Duodenal mucosa (tissue), 2 donors: ENCODE data around the gene CIITA.
A peak's percentile ranks its signal among the peaks of the same experiment; 100 is the strongest.

Experiments
- H3K27ac ChIP-seq: one replicate; pipeline ENCODE4 v1.7.0; 2013; ENCODE audit warnings: low read depth, low read length
- H3K27me3 ChIP-seq, 2 donors: one replicate each; pipeline ENCODE4 v1.7.0; 2013; ENCODE audit warnings: low read length in 2 of 2, control low read depth in 1 of 2; ENCODE audit not compliant: insufficient read depth in 2 of 2, control insufficient read depth in 1 of 2
- H3K36me3 ChIP-seq, 2 donors: one replicate each; pipeline ENCODE4 v1.7.0; 2013; ENCODE audit warnings: low read length in 2 of 2, control low read depth in 1 of 2; ENCODE audit not compliant: insufficient read depth in 2 of 2, control insufficient read depth in 1 of 2
- H3K4me1 ChIP-seq, 2 donors: one replicate each; pipeline ENCODE4 v1.7.0; 2013; ENCODE audit warnings: low read length in 2 of 2, control low read depth in 1 of 2; ENCODE audit not compliant: insufficient read depth in 2 of 2, control insufficient read depth in 1 of 2
- H3K4me3 ChIP-seq, 2 donors: one replicate each; pipeline ENCODE4 v1.7.0; 2013; ENCODE audit warnings: low read length in 2 of 2, low read depth in 1 of 2
- H3K9ac ChIP-seq, 2 donors: one replicate each; pipeline ENCODE4 v1.7.0; 2013; ENCODE audit warnings: low read length in 2 of 2, low read depth in 1 of 2
- H3K9me3 ChIP-seq, 2 donors: one replicate each; pipeline ENCODE4 v1.7.0; 2013; ENCODE audit warnings: low read length in 2 of 2, control low read depth in 1 of 2; ENCODE audit not compliant: control insufficient read depth in 1 of 2

CIITA gene

DNA sequence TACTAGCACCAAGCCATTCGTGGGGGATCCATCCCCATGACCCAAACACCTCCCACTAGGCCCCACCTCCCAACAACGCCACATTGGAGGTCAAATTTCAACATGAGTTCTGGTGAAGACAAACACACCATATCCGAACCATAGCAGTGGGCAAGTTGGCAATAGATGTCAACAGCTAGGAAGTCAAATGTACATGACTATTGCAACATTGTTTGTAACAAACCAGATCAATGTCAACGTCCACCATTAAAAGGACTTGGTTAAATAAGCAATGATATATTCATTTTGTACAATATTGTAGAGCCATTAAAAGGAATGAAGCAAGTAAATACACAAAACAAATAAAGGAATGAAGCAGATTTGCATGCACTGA, 26.5 kb upstream of the CIITA start:
- Histone ChIP-seq H3K4me3 (no peak overlapping the region), H3K9me3 (no peaks in the 10 kb centered on the region), H3K27ac (no peak overlapping the region), H3K4me1 (peaks cover 8 to 12% of the 10 kb centered on the region in 2 donors), H3K36me3 (no peaks in the 10 kb centered on the region), H3K9ac (no peak overlapping the region), H3K27me3 (no peaks in the 10 kb centered on the region)

GRCh38 chr16:10851512-10851911, 25.5 kb upstream of the CIITA start:
- Histone ChIP-seq H3K9ac (no peak overlapping the region), H3K27ac (no peak overlapping the region), H3K9me3 (no peaks in the 10 kb centered on the region), H3K4me3 (no peak overlapping the region), H3K36me3 (no peaks in the 10 kb centered on the region), H3K4me1 (peaks cover 8 to 15% of the 10 kb centered on the region in 2 donors), H3K27me3 (no peaks in the 10 kb centered on the region)

DNA sequence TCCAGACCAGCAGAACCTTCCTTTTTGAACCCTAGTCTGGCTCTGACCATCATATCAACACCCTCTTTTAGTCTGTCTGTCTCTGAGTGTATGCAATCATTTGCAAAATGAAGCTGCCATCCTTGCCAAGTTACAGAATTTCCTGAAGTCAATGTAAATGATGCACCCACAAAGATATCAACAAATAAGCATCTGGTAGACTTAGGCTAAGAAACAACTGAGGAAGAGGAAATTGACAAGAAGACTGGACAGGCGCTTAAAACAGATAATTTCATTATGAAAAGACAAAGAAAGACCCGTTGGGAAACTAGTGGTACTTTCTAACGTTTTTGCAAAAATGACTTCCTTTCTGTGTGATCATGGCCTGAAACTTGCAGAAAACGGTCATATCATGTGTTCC, 24.7 kb upstream of the CIITA start:
- no peak overlapping the region for H3K27ac ChIP-seq
- no peak overlapping the region for H3K9ac ChIP-seq
- peaks cover 12 to 19% of the 10 kb centered on the region in 2 donors for H3K4me1 ChIP-seq
- H3K4me3 ChIP-seq: no peak overlapping the region
- no peaks in the 10 kb centered on the region for H3K27me3 ChIP-seq
- no peaks in the 10 kb centered on the region for H3K36me3 ChIP-seq
- no peaks in the 10 kb centered on the region for H3K9me3 ChIP-seq

DNA sequence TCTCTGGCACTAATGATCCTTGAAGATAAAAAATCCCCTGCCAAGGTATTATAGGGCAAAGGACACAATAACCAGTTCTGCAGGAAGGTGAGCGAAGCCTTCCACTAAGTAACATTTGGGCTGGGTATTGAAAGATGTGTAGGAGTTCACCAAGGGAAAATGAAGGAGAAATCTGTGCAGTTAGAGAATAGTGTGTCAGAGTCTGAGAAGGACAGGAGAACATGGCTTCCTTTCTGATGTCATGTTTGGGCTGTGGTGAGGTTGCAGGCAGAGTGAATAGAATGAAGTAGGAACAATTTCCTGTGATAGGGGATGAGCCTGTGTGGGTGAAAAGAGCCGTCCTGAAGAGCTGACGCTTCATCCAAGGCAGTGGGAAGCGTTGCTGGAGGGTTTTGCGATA, 24.1 kb upstream of the CIITA start:
- no peak overlapping the region for H3K9ac ChIP-seq
- no peak overlapping the region for H3K27ac ChIP-seq
- H3K27me3 ChIP-seq: no peaks in the 10 kb centered on the region
- H3K4me1 ChIP-seq: peaks cover 12 to 19% of the 10 kb centered on the region in 2 donors
- no peak overlapping the region for H3K4me3 ChIP-seq
- H3K36me3 ChIP-seq: no peaks in the 10 kb centered on the region
- H3K9me3 ChIP-seq: no peaks in the 10 kb centered on the region

DNA sequence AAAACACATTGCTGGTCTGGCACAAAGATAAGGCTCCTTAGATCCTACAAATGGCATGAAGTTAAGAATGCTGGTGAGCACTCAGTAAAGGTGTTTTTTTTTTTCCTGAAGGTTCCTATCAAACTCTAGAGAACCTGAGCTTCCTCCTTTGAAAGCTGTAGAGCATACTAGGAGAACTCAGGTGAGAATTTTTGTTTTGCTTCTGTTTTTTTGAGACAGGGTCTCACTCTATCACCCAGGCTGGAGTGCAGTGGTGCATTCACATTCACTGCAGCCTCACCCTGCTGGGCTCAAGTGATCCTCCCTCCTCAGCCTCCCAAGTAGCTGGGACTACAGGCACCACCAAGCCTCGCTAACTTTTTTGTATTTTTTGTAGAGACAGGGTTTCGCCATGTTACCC, 21.0 kb upstream of the CIITA start:
- Histone ChIP-seq H3K9ac (no peak overlapping the region), H3K4me3 (no peak overlapping the region), H3K36me3 (no peaks in the 10 kb centered on the region), H3K9me3 (no peaks in the 10 kb centered on the region), H3K27ac (no peak overlapping the region), H3K4me1 (peaks cover 12 to 23% of the 10 kb centered on the region in 2 donors), H3K27me3 (no peaks in the 10 kb centered on the region)

DNA sequence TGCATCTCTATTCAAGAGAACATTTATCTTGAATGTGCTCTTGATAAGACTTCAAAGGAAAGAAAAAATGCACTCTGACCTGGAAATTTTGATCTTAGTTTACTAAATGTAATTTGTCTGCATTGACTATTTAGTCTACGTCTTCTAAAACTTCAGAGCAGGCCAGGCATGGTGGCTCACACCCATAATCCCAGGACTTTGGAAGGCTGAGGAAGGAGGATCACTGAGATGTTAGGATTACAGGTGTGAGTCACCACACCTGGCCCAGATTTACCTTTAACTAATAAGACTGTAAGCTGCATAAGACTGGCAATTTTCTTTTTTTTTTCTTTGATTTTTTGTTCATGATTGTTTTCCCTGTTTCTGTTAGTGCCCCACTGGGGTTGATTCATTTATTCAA, 18.8 kb upstream of the CIITA start:
- Histone ChIP-seq H3K27ac (no peak overlapping the region), H3K27me3 (no peaks in the 10 kb centered on the region), H3K4me1 (peaks cover 5 to 16% of the 10 kb centered on the region in 2 donors), H3K4me3 (no peak overlapping the region), H3K9me3 (no peaks in the 10 kb centered on the region), H3K36me3 (no peaks in the 10 kb centered on the region), H3K9ac (no peak overlapping the region)

- no peaks in the 10 kb centered on the region for H3K27me3 ChIP-seq
- H3K9me3 ChIP-seq: no peaks in the 10 kb centered on the region
- no peak overlapping the region for H3K4me3 ChIP-seq
- no peak overlapping the region for H3K9ac ChIP-seq
- peaks cover 5 to 16% of the 10 kb centered on the region in 2 donors for H3K4me1 ChIP-seq
- no peak overlapping the region for H3K27ac ChIP-seq
- no peaks in the 10 kb centered on the region for H3K36me3 ChIP-seq
These were observed 18.0 kb upstream of the CIITA start for GRCh38 chr16:10859020-10859419.

- no peak overlapping the region for H3K9ac ChIP-seq
These were observed 17.3 kb upstream of the CIITA start for GRCh38 chr16:10859658-10860057.

DNA sequence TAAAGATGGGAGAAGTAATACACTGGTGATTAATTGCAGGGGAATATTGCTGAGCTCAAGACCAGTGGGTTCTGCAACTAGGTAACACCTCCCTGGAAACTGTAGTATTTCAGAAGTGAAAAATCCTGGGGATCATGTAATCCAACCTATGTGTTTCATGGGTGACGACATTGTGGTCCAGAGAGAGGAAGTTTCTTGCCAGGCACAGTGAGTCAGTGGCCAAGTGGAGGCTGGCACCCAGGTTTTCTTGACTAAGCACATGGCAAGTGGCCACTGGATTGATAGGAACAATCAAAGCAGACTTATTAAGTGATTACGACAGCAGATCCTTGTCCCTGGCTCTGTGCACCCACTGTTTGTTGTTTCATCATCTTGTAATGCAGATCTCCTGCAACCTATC, 14.6 kb upstream of the CIITA start:
- no peaks in the 10 kb centered on the region for H3K36me3 ChIP-seq
- no peaks in the 10 kb centered on the region for H3K27me3 ChIP-seq
- no peak overlapping the region for H3K27ac ChIP-seq
- no peak overlapping the region for H3K4me3 ChIP-seq
- no peaks in the 10 kb centered on the region for H3K9me3 ChIP-seq
- H3K4me1 ChIP-seq: peaks cover 0 to 9% of the 10 kb centered on the region in 2 donors
- H3K9ac ChIP-seq: no peak overlapping the region

More at GRCh38 chr16:10859658-10860057, 17.3 kb upstream of the CIITA start:
- peaks cover 5 to 16% of the 10 kb centered on the region in 2 donors for H3K4me1 ChIP-seq
- no peaks in the 10 kb centered on the region for H3K27me3 ChIP-seq
- H3K27ac ChIP-seq: no peak overlapping the region
- no peaks in the 10 kb centered on the region for H3K9me3 ChIP-seq
- no peaks in the 10 kb centered on the region for H3K36me3 ChIP-seq
- no peak overlapping the region for H3K4me3 ChIP-seq

GRCh38 chr16:10865991-10866966, 10.7 kb upstream of the CIITA start:
- no peaks in the 10 kb centered on the region for H3K36me3 ChIP-seq
- H3K27ac ChIP-seq: no peak overlapping the region
- H3K9me3 ChIP-seq: no peaks in the 10 kb centered on the region
- no peak overlapping the region for H3K9ac ChIP-seq
- H3K4me3 ChIP-seq: peak overlapping the region in 1 of 2 donors; percentile 2
- H3K4me1 ChIP-seq: peaks cover 30 to 31% of the 10 kb centered on the region in 2 donors
- no peaks in the 10 kb centered on the region for H3K27me3 ChIP-seq
